Left lung (tissue), 10 donors: ENCODE results near the gene GJE1. TPM values are rescaled to one million over a fixed set of nuclear protein-coding genes. Genes with fewer than 3 reads are reported as not detected.
"Not testable (repeated sequence)": the region's sequence is repeated elsewhere in the genome, so short reads cannot be mapped to it uniquely, and the experiment has no call there.

Experiments used
- ATAC-seq: fragments of 200-7000 bp; cut with Tn5 transposase; one replicate; pipeline ENCODE4 v1.9.1; 2020; ENCODE audit warnings: moderate library complexity
- DNase-seq, 4 donors: peaks; one replicate each; pipeline ENCODE4 v3.0.0-alpha.2; 2013 to 2020
- H3K27ac ChIP-seq, 2 donors: fragments of 200-600 bp; sonication (generic) in 1 of 2; one replicate each; pipeline versions ENCODE4 v1.5.0 to v1.8.0; 2020 to 2021
- H3K27me3 ChIP-seq, 2 donors: fragments of 200-600 bp; sonication (generic) in 1 of 2; one replicate each; pipeline versions ENCODE4 v1.5.0 to v1.8.0; 2020 to 2021
- H3K36me3 ChIP-seq, 2 donors: fragments of 200-600 bp; sonication (generic) in 1 of 2; one replicate each; pipeline versions ENCODE4 v1.5.0 to v1.8.0; 2020 to 2021
- H3K4me1 ChIP-seq, 2 donors: fragments of 200-600 bp; one replicate each; pipeline ENCODE4 v1.8.0; 2021
- H3K4me3 ChIP-seq, 2 donors: fragments of 200-600 bp; sonication (generic) in 1 of 2; one replicate each; pipeline versions ENCODE4 v1.5.0 to v1.8.0; 2020 to 2021; ENCODE audit warnings: mild to moderate bottlenecking in 1 of 2
- H3K9me3 ChIP-seq, 2 donors: fragments of 200-600 bp; sonication (generic) in 1 of 2; one replicate each; pipeline versions ENCODE4 v1.5.0 to v1.8.0; 2020 to 2021
- CTCF ChIP-seq, 2 donors: fragments of 200-600 bp; sonication (generic) in 1 of 2; IDR thresholded peaks; one replicate each; pipeline versions ENCODE4 v1.5.0 to v1.8.0; 2021; ENCODE audit warnings: antibody characterized with exemption in 2 of 2
- intact Hi-C, 2 donors: fragments of 100-400 bp; cut with DNase I; formaldehyde crosslinking; loops; one replicate each; pipeline versions ENCODE4 v1.11.2 to v1.14.2; 2022
- polyA plus RNA-seq, 6 donors: library from polyadenylated mRNA; unstranded; fragments of 120-200 nt; gene quantifications; one replicate each; pipeline ENCODE4 v1.2.1, GENCODE V29; 2013; ENCODE audit not compliant: insufficient read length in 6 of 6
- total RNA-seq, 2 donors: library from RNA; stranded (reverse); fragmentation: NEBNext Ultra II Directional; extraction: Animal tissue kit (Norgen Biotek cat#: 25700); gene quantifications; one replicate each; pipeline ENCODE4 v1.2.1, GENCODE V29; 2021
- donor health status: DM: no; HTN: yes; CAD: no.
- donor health status: DM: no; HTN: no; CAD: no.

GJE1 gene
- total and polyA plus RNA-seq, 8 donors = not detected

GRCh38 chr6:142130814-142131213 is 1.9 kb upstream of the GJE1 start:
- ATAC-seq (no peak), DNase-seq (no peak)
- Histone ChIP-seq H3K4me1 (no peaks in the 10 kb centered on the region), H3K9me3 (no peaks in the 10 kb centered on the region), H3K4me3 (no peak overlapping the region), H3K27ac (no peak overlapping the region), H3K27me3 (no peaks in the 10 kb centered on the region), H3K36me3 (no peaks in the 10 kb centered on the region)
- TF ChIP-seq CTCF (IDR thresholded peaks at IDR 0.05) = no peak
- intact Hi-C loops = no loop called here

DNA sequence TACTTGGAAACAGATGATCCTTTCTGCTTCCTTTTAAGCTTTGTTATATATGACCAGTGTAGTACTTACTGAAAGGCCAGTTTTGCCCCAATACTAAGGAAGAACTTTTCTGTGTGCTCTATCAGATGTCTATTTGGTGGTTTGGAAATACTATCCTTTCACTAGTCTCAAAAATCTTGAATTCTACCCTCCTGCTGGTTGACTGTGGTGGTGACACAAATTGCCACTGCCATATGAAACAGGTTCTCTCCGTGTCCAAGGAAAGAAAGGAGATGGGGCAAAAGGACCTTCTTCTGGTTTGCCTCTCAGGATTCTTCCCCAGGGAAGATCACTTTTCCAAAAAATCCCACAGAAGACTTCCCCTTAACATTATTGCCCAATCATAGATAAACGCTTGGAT is 6.2 kb downstream of the GJE1 start:
- H3K36me3 ChIP-seq = no peaks in the 10 kb centered on the region
- intact Hi-C loops = no loop called here

DNA sequence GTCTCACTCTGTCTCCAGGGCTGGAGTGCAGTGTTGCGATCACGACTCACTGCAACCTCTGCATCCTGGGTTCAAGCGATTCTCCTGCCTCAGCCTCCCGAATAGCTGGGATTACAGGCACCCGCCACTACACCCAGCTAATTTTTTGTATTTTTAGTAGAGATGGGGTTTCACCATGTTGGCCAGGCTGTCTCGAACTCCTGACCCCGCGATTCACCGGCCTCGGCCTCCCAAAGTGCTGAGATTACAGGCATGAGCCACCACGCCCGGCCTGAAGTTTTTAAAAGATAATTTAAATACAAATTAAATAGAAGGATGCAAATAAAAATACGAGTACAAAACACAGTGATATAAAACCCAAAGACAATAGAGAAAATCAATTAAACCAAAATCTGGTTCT is 8.8 kb downstream of the GJE1 start:
- H3K27me3 ChIP-seq, H3K4me1 ChIP-seq, H3K9me3 ChIP-seq, intact Hi-C loops, H3K36me3 ChIP-seq, ATAC-seq, H3K27ac ChIP-seq, H3K4me3 ChIP-seq: not testable (repeated sequence)
- peak in 1 of 4 donors; percentile 53 for DNase-seq

More for the DNA sequence above, 6.2 kb downstream of the GJE1 start:
- Histone ChIP-seq H3K4me1 (no peaks in the 10 kb centered on the region), H3K27me3 (no peaks in the 10 kb centered on the region), H3K4me3 (no peak overlapping the region), H3K9me3 (no peaks in the 10 kb centered on the region), H3K27ac (no peak overlapping the region)
- TF ChIP-seq CTCF (IDR thresholded peaks at IDR 0.05) = no peak
- ATAC-seq = no peak
- no peak for DNase-seq

DNA sequence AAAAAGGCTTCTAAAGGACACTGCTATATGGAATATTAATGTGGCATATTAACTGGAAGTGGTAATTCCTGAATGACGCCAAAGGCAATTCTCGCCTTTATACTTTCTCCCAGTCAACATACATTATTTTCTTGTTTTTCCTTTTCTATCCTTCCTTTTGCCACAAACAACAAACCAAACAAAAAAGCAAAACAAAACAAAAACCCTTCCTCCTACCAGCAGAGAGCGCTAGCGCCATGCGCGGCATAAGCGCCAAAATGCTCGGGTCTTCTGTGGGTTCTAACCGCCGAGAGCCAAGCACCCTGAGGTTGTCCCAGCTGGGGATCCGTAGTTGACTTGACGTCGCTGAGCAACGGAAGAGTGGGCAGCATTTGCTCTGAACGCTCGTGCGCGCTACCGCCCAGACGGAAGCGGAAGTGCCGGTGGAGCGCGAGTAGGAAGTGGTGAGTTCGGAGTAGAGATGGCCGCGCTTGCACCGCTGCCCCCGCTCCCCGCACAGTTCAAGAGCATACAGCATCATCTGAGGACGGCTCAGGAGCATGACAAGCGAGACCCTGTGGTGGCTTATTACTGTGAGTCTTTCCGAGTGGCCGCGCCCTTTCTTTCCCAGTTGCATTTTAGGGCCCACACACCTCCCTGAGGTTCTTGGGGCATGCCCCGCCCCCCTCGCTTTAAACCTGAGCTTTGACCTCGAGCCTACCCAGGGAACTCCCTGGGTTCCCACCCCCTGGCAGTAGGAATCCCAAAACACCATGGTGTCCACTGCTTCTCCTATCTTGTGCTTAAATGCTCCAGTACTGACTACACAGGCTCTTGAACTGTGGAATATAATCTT is 14.3 kb downstream of the GJE1 start, which contains the start of the genes NMBR and VTA1:
Gene NMBR (minus strand): TSS at position 295 of the 835 bp plus-strand sequence. CDS start 58,464 bp downstream, outside the sequence.
Gene VTA1 (plus strand): TSS at position 436 of the 835 bp plus-strand sequence. CDS start 25 bp downstream, at position 461.
- intact Hi-C loops = no loop called here
- no peaks in the 10 kb centered on the region for H3K9me3 ChIP-seq
- peak within 1 kb of the TSS; percentile 13 to 76 for H3K27ac ChIP-seq
- peak within 1 kb of the TSS; percentile 77 to 90 for H3K4me3 ChIP-seq
- peaks cover 0 to 33% of the 10 kb centered on the region in 2 donors for H3K4me1 ChIP-seq
- no peaks in the 10 kb centered on the region for H3K36me3 ChIP-seq
- ATAC-seq (peak; percentile 100), DNase-seq (peak; percentile 97 to 99 (median 98))
- H3K27me3 ChIP-seq = no peaks in the 10 kb centered on the region
- TF ChIP-seq CTCF (IDR thresholded peaks at IDR 0.05) = peak; percentile 57 to 88

DNA sequence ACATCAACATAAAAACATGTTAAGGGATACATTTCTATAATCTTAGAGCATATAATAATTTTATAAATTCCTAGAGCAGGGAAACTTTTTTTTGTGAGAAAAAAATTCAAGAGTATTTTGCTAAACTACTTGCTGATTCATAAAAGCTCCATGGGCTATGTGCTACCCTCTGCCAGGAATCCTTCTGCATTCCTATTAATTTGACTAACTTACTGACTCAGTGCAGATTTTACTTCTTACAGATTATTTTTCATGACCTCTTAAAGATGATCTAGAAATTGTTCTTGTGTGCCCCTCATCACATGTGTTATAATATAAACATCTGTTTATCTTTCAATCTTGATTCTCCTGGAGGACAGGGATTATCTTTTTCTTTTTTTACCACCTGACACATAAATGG is 20.0 kb downstream of the GJE1 start:
- peaks cover 0 to 40% of the 10 kb centered on the region in 2 donors for H3K4me1 ChIP-seq
- no peak overlapping the region for H3K4me3 ChIP-seq
- H3K27me3 ChIP-seq = no peaks in the 10 kb centered on the region
- no peak for TF ChIP-seq CTCF (IDR thresholded peaks at IDR 0.05)
- DNase-seq (no peak), ATAC-seq (no peak)
- intact Hi-C loops = loop anchor here in 1 of 2 donors (10.0 kb wide), 1 partner anchor 232 kb away; no protein-coding TSS in a partner anchor
- no peaks in the 10 kb centered on the region for H3K36me3 ChIP-seq
- H3K27ac ChIP-seq = no peak overlapping the region
- H3K9me3 ChIP-seq = no peaks in the 10 kb centered on the region
